Skeletal muscle satellite cell (primary cell): ENCODE data around the gene CPEB2. TPM values are rescaled to one million over a fixed set of nuclear protein-coding genes. Genes with fewer than 3 reads are reported as not detected.

Experiments
- H3K27me3 ChIP-seq: 2 replicates; pipeline ENCODE4 v1.7.0; 2013; ENCODE audit warnings: low read length; ENCODE audit not compliant: control insufficient read depth, insufficient read depth
- H3K36me3 ChIP-seq: 2 replicates; pipeline ENCODE4 v1.7.0; 2013; ENCODE audit warnings: mild to moderate bottlenecking, control low read depth, low read length; ENCODE audit not compliant: insufficient read depth
- H3K4me1 ChIP-seq: 2 replicates; pipeline ENCODE4 v1.7.0; 2013; ENCODE audit warnings: low read length; ENCODE audit not compliant: control insufficient read depth, insufficient read depth
- H3K4me2 ChIP-seq: 2 replicates; pipeline ENCODE4 v1.7.0; 2013; ENCODE audit warnings: mild to moderate bottlenecking, low read length
- H3K4me3 ChIP-seq: 2 replicates; pipeline ENCODE4 v1.7.0; 2013; ENCODE audit warnings: low read length
- H3K9ac ChIP-seq: 2 replicates; pipeline ENCODE4 v1.7.0; 2013; ENCODE audit warnings: mild to moderate bottlenecking, low read depth, low read length, moderate library complexity
- H3K9me3 ChIP-seq: replicated peaks from 2 replicates; pipeline ENCODE4 v1.7.0; 2013; ENCODE audit warnings: mild to moderate bottlenecking, control low read depth, low read length
- total RNA-seq: library from RNA; depleted of rRNA; stranded (reverse); fragments of >200 nt; gene quantifications from 2 replicates; pipeline ENCODE4 v1.2.3, GENCODE V29; 2012; rRNA removed

The CPEB2 gene
- total RNA-seq: 18.8 and 22.7 TPM in 2 replicates

- peaks cover 12% of the 10 kb centered on the region for H3K36me3 ChIP-seq
- H3K9ac ChIP-seq: peak within 1 kb of the TSS; percentile 99
- H3K4me1 ChIP-seq: peaks cover 5% of the 10 kb centered on the region
These were observed at the start of gene CPEB2 for GRCh38 chr4:15001869-15002658. CPEB2 (plus strand) TSS chr4:15002481; CDS start chr4:15002674, 193 bp downstream.

DNA sequence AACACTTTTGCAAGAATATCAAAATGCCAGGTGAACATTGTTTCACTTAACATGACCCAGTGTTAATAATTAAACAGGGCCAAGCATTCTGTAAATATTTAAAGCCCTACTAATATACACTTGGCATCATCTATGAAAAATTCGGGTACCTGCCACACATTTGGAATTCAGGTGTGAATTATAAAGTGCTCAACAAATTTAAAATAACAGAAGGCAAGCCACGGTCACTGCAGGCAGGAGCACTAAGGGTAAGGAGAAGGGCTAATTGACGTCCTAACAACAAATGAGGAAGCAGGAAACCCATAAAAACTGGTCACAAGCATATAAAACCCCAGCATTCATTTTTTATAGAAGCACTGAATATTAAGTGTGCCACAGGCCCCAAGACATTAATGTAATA lies 43.8 kb upstream of the CPEB2 start:
- Histone ChIP-seq H3K27me3 (peaks cover 8% of the 10 kb centered on the region), H3K9ac (no peak overlapping the region), H3K9me3 (no peaks in the 10 kb centered on the region), H3K4me3 (no peak overlapping the region), H3K36me3 (no peaks in the 10 kb centered on the region), H3K4me1 (no peaks in the 10 kb centered on the region), H3K4me2 (no peak overlapping the region)

More at GRCh38 chr4:15001869-15002658, at the start of gene CPEB2:
- Histone ChIP-seq H3K27me3 (no peaks in the 10 kb centered on the region), H3K9me3 (no peaks in the 10 kb centered on the region), H3K4me2 (peak within 1 kb of the TSS; percentile 93), H3K4me3 (peak within 1 kb of the TSS; percentile 97)

DNA sequence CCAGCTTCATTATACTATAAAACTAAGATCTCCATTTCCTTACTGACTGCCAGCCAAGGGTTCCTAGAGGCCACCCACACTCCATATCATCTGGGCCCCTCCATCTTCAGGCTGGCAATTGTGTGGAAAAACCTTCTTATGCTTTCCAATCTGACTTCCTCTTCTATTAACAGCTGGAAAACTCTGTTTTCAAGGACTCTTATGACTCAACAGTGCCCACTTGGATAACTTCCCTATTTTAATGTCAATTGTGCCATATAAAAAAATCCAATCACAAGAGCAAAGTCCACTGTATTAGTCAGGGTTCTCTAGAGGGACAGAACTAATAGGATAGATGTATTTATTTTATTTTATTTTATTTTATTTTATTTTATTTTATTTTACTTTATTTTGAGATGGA lies 41.0 kb upstream of the CPEB2 start:
- Histone ChIP-seq H3K4me3 (no peak overlapping the region), H3K4me2 (no peak overlapping the region), H3K4me1 (no peaks in the 10 kb centered on the region), H3K27me3 (peaks cover 5% of the 10 kb centered on the region), H3K36me3 (no peaks in the 10 kb centered on the region), H3K9ac (no peak overlapping the region), H3K9me3 (no peaks in the 10 kb centered on the region)

DNA sequence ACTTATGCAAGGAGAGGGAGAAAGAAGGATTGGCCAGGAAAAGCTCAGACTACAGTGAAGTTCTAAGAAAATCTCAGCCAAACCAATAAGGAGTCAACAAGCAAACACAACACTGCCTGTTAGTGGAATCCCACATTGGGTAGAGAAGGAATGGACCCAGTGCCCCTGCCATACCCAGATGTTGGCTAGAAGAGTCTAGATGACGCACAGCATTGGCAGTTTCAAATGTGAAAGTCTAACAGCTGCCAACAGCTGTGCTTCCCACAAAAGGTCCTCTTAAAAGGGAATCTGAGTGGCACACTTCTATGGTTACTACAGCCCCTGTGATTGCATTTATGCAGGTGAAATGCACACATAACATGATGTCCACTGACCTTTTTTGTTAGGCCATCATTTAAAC lies 37.2 kb upstream of the CPEB2 start:
- Histone ChIP-seq H3K4me2 (no peak overlapping the region), H3K27me3 (no peaks in the 10 kb centered on the region), H3K4me3 (no peak overlapping the region), H3K4me1 (no peaks in the 10 kb centered on the region), H3K36me3 (no peaks in the 10 kb centered on the region), H3K9ac (no peak overlapping the region), H3K9me3 (no peaks in the 10 kb centered on the region)

DNA sequence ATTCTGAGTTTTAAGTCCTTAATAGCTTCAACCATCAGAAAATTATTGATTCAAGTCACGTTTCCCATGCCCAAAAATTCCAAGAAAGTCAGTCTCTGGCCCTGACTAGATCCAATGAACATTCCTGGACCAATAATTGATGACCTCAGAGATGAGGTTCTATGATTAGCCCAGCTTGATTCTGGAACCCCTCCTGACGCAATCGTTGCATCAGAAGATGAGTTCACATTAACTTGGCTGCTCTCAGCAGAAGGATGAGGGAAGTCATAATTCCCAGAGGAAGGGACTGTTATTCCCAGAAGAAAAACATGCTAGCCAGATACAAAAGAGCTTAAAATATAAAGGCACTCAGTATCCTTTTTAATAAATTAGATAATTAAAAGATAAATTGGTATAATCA lies 34.3 kb upstream of the CPEB2 start:
- Histone ChIP-seq H3K36me3 (no peaks in the 10 kb centered on the region), H3K4me2 (no peak overlapping the region), H3K9me3 (no peaks in the 10 kb centered on the region), H3K27me3 (no peaks in the 10 kb centered on the region), H3K4me3 (no peak overlapping the region), H3K9ac (no peak overlapping the region), H3K4me1 (no peaks in the 10 kb centered on the region)

- H3K4me2 ChIP-seq: no peak overlapping the region
- no peaks in the 10 kb centered on the region for H3K4me1 ChIP-seq
- H3K9ac ChIP-seq: no peak overlapping the region
- no peaks in the 10 kb centered on the region for H3K27me3 ChIP-seq
- H3K36me3 ChIP-seq: no peaks in the 10 kb centered on the region
- H3K9me3 ChIP-seq: no peaks in the 10 kb centered on the region
- H3K4me3 ChIP-seq: no peak overlapping the region
These were observed 24.5 kb upstream of the CPEB2 start for GRCh38 chr4:14977830-14978229.

GRCh38 chr4:14984448-14984847 lies 17.8 kb upstream of the CPEB2 start:
- Histone ChIP-seq H3K4me1 (no peaks in the 10 kb centered on the region), H3K9ac (no peak overlapping the region), H3K4me3 (no peak overlapping the region), H3K4me2 (no peak overlapping the region), H3K9me3 (no peaks in the 10 kb centered on the region), H3K36me3 (no peaks in the 10 kb centered on the region), H3K27me3 (no peaks in the 10 kb centered on the region)

- Histone ChIP-seq H3K9ac (no peak overlapping the region), H3K4me2 (no peak overlapping the region), H3K27me3 (no peaks in the 10 kb centered on the region), H3K36me3 (no peaks in the 10 kb centered on the region), H3K9me3 (no peaks in the 10 kb centered on the region), H3K4me1 (no peaks in the 10 kb centered on the region), H3K4me3 (no peak overlapping the region)
These were observed 17.1 kb upstream of the CPEB2 start for GRCh38 chr4:14985161-14985560.

GRCh38 chr4:14985843-14986242 lies 16.4 kb upstream of the CPEB2 start:
- no peak overlapping the region for H3K9ac ChIP-seq
- H3K27me3 ChIP-seq: no peaks in the 10 kb centered on the region
- no peak overlapping the region for H3K4me3 ChIP-seq
- H3K9me3 ChIP-seq: no peaks in the 10 kb centered on the region
- H3K4me1 ChIP-seq: no peaks in the 10 kb centered on the region
- H3K4me2 ChIP-seq: no peak overlapping the region
- H3K36me3 ChIP-seq: no peaks in the 10 kb centered on the region

DNA sequence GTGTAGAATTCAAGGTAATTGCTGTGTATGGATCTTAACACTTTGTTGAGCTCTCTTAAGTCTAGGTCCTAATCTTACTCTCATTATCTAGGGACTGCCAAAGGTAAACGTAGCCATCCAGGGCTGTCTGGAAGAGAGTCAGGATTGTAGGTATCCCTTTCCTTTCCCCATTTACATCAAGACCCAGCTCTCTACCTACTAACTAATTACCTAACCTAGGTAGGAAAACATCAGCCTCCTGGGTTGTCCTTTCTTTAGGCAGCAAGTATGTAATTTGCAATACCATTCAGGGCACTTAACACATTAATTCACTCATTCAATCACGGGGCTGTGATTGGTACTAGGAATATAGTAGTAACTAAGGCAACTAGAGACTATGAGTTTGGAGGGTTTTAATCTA lies 15.2 kb upstream of the CPEB2 start:
- Histone ChIP-seq H3K4me1 (no peaks in the 10 kb centered on the region), H3K27me3 (no peaks in the 10 kb centered on the region), H3K9ac (no peak overlapping the region), H3K4me2 (no peak overlapping the region), H3K4me3 (no peak overlapping the region), H3K9me3 (no peaks in the 10 kb centered on the region), H3K36me3 (no peaks in the 10 kb centered on the region)

GRCh38 chr4:14990484-14990883 lies 11.8 kb upstream of the CPEB2 start:
- no peak overlapping the region for H3K9ac ChIP-seq
- H3K36me3 ChIP-seq: no peaks in the 10 kb centered on the region
- no peaks in the 10 kb centered on the region for H3K9me3 ChIP-seq
- H3K4me1 ChIP-seq: no peaks in the 10 kb centered on the region
- no peaks in the 10 kb centered on the region for H3K27me3 ChIP-seq
- H3K4me3 ChIP-seq: no peak overlapping the region
- H3K4me2 ChIP-seq: no peak overlapping the region

DNA sequence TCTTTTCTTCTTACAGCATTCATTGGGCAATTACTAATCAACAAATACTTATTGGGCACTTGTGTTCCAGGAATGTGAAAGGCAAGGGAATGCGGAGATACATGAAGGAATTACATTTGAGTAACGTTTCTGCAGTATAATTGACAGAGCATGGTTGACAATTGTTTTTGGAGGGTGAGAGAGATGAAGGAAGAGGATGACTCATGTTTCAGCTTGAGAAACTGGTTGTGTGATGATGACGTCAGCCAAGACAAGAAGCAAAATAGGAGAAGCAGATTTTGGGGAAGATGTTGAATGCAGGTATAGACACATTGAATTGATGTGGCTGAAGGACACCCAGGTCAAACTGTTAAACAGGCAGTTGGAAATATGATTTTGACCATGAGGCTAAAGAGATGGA lies 8.0 kb upstream of the CPEB2 start:
- no peak overlapping the region for H3K9ac ChIP-seq
- no peak overlapping the region for H3K4me3 ChIP-seq
- H3K4me1 ChIP-seq: no peaks in the 10 kb centered on the region
- H3K36me3 ChIP-seq: no peaks in the 10 kb centered on the region
- no peak overlapping the region for H3K4me2 ChIP-seq
- H3K9me3 ChIP-seq: no peaks in the 10 kb centered on the region
- no peaks in the 10 kb centered on the region for H3K27me3 ChIP-seq
